GM19372 (cell line): ENCODE data around the gene NEUROG3.

Source experiments
- ATAC-seq: cut with Tn5 transposase; IDR thresholded peaks from one replicate; pipeline ENCODE4 v1.9.1; 2021; ENCODE audit warnings: mild to moderate bottlenecking, low read depth, moderate library complexity; ENCODE audit not compliant: unreplicated experiment

Gene NEUROG3, protein sequence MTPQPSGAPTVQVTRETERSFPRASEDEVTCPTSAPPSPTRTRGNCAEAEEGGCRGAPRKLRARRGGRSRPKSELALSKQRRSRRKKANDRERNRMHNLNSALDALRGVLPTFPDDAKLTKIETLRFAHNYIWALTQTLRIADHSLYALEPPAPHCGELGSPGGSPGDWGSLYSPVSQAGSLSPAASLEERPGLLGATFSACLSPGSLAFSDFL

DNA sequence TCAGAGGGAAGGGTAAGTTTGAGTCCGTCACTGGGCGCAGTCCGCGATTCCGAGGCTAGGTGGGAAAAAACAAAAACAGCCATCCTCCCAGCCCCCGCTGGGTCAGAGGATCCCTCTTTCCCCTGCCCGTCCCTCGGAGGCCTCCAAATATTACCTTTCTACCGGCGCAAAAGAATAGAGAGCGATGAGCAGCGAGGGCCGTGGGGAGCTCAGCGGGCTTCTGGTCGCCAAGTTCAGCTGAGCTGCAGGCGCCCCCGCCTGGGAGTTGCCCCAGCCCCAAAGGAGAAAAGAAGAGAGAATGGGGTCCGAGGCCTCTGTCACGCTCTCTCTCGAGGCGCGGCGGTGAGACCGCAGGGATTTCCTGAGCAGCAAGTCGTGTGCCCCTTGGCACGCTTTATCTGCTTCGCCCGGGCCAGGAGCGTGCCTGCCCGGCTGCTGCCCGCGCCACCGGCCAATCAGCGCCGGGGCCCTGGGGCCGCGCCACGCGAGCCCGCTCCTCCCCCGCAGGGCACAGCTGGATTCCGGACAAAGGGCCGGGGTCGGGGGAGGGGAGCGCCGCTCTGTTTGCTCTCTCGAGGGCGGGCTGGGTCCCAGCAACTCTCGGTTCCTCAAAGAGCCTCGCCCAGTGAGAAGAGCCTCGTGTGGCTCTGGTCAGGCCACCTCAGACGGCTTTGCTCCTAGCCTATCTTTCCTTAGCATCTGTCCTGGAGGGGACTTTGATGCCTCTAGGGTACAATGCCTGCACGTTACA lies at the start of gene NEUROG3:
Gene NEUROG3, minus strand, starts transcription at position 367 of the 751 bp plus-strand sequence. CDS start 379 bp downstream, outside the sequence.
- no peak for ATAC-seq

DNA sequence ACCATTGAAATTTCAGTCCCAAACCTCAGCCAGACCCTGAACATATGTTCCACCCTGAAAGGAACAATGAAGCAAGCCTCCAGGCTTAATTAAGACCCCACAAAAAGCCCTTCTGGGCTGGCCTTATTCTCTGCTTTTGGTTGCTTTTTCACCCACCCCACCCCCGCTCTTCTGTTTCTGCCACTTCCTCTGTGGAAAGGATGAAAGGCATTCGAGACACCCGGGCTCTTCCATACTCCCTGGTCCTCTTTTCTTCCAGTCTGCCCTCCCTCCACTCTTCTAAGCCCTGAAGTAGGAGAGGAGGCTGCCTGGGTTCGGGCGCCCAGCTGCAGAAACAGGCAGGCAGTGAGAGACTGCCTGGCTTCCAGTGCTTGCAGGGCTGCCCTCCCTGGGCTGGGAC lies 47.4 kb upstream of the NEUROG3 start:
- no peak for ATAC-seq

DNA sequence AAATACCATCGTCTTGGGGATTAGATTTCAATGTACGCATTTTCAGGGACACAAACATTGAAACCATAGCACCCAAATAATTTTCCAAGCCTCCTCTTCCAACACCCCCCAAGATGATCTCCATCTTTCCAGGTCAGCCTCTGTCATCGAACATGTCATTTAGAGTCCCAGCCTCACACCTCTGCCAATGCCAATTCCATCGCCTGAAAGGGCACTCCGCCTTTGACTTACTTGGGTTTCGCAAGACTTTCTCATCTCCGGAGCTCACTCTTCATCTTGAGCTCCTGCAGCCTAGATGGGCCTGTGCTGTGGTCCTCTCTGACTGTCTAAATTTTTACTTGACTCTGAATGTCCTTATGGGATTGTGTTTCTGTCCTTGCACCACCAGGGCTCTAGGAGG lies 46.4 kb upstream of the NEUROG3 start:
- ATAC-seq: no peak

GRCh38 chr10:69618746-69619145 lies 45.5 kb upstream of the NEUROG3 start:
- ATAC-seq: no peak

DNA sequence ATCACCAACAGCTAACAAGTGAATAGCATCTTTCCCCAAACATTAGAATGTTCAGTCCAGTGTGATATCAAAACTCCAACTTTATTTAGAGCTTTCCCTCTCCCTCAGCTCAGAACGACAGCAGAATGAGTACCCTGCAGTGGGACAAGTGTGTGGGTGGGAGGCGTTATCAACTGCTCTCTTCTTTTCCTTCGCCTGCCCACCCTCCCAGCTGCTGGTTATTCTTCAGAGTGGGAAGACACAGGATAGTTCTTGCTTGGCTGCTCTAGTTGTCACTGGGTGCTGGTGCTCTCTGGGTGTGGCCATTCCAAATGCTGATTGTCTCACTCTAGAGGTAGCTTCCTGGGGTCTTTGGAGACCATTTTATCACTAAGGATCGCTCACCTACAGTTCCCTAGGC lies 43.1 kb upstream of the NEUROG3 start:
- no peak for ATAC-seq

DNA sequence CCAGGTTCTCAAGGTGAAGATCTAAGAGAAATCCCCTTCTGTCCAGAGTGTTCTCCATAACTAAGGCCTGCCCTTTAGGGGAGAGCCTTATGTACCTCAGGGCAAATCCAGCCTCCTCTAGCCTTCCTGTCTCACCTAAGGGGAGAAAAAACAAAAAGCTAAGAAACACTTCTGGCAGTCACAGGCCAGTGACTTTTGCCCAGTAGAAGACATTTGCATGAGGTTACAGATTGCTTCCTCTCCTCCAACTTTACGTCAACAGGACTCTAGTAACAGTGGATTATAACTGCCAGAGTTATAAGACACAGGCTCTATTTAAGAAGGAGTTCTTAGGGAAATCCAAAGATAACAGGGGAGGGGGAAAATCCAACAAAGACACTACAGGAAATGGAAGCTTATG lies 40.9 kb upstream of the NEUROG3 start:
- no peak for ATAC-seq

DNA sequence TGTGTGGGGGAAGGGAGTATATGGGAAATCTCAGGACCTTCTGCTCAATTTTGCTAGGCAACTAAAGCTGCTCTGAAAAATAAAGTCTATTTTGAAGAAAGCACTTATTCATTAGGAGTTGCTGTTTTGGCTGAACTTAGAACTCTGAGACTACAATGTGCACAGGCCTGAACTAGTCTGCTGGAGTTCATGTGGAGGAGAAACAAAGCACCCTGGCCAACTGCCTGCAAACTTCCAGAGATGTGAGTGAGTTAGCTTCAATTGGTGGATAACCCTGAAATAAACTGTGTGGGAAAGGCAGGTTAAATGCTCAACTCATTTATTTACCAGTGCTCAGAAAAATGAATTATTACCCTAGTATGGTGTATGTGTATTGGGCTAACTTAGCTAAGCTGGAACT lies 39.5 kb upstream of the NEUROG3 start:
- no peak for ATAC-seq

DNA sequence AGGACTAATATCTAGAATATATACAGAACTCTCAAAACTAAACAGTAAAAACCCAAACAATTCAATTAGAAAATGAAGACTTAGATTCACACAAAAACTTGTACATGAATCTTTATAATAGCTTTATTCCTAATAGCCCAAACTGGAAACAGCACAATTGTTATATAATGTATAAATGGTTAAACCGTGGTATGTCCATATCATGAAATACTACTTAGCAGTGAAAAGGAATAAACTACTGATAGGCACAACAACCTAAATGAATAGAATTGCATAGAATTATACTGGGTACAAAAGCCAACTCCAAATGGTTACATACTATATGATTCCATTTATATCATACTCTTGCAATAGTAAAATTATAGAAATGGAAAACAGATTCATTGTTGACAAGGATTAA lies 35.9 kb upstream of the NEUROG3 start:
- ATAC-seq: no peak

GRCh38 chr10:69600761-69601330 lies 27.6 kb upstream of the NEUROG3 start:
- ATAC-seq: no peak

DNA sequence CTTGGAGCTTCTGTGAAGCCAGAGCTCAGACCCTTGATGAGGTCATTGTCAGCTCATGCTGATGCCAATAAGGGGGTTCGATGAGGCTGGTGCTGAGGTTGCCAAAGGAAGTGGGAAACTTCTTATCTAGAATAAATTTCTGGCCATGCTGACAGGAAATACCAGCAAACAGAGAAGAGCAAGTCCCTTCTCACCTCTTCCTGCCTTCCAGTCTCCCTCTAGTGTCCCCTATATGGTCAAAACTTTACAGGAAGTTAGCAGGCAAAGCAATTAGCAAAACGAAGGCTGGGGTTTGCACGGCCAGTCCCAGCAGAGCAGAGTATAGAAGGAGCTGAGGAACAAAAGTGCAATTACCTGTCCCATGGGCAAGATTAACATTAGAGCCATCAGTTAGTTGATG lies 15.1 kb upstream of the NEUROG3 start:
- ATAC-seq: no peak

- no peak for ATAC-seq
Observed at GRCh38 chr10:69584624-69585023, 11.4 kb upstream of the NEUROG3 start.

DNA sequence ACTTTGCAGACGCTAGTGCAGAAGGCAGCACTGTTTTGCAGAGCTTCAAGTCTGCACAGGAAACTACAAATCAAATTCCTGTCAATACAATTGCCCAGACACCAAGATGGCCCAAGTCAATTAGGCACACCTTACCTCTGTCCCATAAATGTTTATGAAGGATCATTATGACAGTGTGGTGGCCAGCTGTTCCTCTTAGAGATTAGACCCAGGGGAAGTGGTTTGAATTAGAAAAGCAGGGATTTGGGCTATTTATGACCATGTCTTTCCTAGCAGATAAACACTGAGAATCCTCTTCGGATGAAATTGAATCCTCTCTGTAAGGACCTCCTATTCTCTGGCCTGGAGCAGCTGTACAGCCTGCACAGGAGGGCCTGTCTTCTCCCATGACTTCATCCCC lies 9.9 kb upstream of the NEUROG3 start:
- ATAC-seq: no peak

DNA sequence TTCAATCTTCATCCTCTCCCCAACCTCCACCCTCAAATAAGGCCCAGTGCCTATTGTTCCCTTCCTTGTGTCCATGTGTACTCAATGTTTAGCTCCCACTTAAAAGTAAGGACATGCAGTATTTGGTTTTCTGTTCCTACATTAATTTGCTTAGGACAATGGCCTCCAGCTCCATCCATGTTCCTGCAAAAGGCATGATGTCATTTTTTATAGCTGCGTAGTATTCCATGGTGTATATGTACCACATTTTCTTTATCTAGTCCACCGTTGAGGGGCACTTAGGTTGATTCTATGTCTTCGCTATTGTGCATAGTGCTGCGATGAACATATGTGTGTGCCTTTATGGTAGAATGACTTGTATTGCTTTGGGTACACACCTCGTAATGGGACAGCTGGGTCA lies 7.2 kb upstream of the NEUROG3 start:
- no peak for ATAC-seq

DNA sequence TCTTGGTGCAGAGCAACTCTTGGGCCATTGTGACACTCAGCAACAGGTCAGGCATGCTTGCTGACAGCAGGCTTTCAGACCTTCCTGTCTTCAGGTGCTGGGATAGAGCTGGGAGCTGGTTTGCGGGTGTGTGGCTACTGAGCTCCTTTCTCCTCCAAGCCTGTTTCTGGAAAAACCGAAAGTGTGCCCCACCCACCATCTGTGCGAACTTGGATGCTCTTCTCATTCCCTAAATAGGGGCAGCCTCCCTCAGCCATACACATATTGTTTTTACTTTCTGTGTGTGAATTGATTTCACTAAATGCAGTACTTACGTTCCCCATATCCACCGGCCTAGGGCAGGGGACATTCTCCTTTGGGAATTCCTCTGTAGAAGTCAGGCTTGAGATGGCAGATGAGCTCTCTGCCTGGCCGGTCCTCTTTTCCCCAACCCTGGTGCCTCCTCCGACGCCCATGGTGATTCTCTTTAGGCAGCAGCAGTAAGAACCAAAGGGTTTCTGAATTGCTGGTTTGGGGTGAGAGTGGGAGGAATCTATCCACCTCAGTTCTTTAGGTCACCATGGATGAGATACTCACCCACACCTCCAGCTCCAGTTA lies 6.3 kb upstream of the NEUROG3 start:
- ATAC-seq: no peak

DNA sequence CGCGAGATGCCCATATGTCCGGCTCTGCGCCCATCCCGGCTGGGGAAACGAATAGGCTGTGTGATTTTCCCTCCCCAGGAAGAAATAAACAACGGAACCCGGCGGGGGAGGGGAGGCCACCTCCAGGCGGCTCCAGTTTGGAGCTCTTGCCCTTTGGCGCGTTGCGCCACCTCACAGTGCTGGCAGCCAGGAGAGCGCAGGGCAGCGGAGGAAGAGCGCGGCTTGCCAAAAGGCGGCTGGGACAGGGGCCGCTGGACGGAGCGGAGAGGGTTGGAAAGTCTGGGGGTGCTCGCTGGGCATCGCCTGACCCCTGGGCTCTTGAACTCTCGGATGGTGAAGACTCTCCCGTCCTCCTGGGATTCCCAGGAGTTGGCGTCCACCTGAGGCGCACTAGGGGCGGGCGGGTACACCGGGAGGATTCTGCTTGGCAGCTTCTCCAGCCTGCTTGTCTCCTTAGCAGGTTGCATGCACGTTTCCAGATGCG lies 5.3 kb upstream of the NEUROG3 start:
- ATAC-seq: no peak

DNA sequence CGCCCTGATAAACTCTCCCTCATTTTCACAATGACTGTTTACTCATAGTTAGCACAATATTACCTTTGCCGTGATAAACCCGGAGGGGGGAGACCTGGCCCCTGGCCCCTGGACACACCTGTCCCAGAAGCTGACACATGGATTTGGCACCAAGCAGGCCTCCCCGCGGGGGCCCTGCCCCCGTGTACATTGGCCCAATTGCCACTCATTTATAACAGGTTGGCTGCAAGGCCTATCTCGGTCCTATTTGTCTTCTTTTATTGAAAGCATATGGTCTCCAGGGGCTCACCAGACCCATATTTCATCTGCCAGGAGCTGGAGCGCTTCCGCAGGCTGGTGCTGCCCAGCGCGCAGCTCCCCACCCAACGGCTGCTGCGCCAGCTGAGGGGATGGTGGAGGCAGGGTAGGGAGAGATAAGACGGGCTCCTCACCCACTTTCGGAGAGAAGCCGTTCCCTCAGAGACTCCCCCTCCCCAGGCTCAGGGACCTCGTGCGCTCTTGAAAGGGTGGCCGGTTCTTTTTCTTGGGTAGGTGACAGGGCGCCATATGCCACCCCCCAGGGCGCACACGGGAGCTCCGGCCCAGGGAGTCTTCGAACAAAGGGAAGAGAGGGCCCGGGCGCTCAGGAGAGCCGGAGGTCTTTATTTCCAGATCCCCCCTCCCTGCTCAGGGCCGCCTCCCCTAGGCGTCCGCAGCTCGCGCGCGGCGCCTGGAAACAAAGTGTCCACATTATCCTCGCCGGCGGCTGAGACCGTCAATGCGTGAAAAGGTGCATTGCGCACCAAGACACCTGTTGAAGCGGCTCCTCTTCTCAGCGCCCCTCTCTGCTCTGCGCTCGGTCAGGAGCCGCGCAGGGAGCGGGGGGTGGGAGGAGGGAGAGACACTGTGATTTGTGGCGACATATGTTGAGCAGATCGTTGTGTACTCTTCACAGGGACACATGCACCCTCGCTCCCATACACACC lies 4.3 kb upstream of the NEUROG3 start:
- no peak for ATAC-seq

DNA sequence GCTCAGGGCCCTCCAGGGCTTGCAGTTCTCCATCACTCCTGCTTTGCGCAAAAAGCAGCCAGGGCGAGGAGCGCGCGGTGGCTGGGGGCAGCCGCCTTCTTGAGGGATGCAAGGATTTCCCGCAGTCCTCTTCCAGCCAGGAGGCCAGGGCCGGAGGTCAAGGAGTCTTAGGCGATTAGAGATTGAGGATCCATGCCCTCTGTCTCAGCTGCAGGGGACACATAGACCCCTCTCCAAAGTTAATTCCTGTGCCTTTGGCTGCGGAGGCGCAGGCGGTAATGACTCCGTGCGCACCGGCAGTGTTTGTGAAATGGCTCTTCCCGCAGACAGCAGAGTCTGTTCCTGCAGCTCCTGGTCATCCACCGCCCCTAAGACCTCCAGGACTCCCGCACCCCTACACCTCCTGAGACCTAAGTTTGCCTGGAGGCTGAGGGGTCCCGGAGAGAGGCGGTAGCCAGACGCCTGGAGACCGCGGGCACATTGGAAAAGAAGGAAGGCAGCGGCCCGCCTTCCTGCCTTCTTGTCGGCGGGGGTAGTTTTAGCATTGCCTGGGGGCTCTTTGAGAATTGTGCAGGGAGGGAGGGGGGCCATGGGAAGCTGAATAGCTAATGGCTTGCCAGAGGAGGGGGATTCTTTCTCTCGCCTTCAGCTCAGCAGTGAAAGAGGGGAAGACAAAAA lies 3.3 kb upstream of the NEUROG3 start:
- no peak for ATAC-seq

DNA sequence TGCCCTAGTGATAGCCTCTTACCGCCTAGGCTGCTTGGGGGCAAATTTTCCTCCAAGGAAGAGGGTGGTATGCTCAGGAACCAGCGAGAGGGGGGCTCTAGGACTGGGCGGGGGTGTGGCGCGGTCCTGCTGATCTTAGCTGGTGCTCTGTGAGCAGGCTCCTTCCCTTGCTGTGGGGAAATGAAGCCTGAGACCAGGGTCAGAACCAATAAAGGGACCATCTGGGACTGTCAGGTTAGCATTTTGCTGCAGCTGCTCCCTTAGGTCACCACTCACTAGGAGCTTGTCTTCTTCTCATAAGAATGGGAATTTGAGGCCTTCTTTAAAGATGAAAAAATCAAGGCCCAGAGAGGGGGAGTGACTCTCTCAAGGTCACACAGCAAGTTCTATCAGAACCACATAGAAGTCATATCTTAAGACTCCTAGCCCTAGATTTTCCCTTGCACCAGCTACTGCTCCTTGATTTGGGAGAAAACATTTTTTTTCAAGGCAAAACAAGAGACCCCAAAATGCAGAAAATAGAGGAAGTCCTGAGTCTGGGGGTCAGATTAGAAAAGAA lies 2.0 kb upstream of the NEUROG3 start:
- no peak for ATAC-seq

DNA sequence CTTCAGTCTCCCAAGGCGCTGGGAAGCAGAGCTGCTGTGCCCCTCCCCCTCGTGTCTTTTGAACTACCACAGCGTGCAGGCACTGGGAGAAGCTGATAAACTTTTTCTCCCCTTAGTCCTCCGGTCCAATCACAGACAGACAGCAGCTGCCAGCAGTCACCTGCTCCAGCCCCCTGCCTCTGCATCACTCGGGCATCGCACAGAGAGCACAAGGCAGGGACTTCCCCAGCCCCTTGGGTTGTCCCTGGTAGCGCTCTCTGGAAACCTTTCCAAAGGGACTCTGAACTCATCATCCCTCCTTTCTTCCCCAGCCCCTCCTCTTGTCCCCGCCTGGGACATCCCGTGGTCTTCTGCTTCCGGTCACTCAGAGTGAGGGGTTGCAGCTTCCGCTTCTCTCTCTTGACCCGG lies 1.4 kb upstream of the NEUROG3 start:
- no peak for ATAC-seq
